PFSK-1 (cell line): ENCODE results near the gene SLC22A3.

Experiments
- FOXP2 ChIP-seq: optimal IDR thresholded peaks from 2 replicates; pipeline ENCODE3; 2011; ENCODE audit warnings: borderline replicate concordance, control low read depth, inconsistent platforms; ENCODE audit not compliant: insufficient read depth; ENCODE audit errors: extremely low read length, extremely low read depth
- POLR2AphosphoS5 ChIP-seq: IDR thresholded peaks from 2 replicates; pipeline ENCODE4 v1.6.1; 2012; ENCODE audit warnings: low read depth, mild to moderate bottlenecking, control low read depth, low read length, moderate library complexity
- REST ChIP-seq, 2 experiments: IDR thresholded peaks; 2 replicates each; pipeline versions ENCODE4 v1.6.1 to v1.8.0; 2011 to 2012; ENCODE audit warnings: low read depth in 2 of 2, low read length in 2 of 2, control low read depth in 1 of 2, inconsistent platforms in 1 of 2, mild to moderate bottlenecking in 1 of 2, moderate library complexity in 1 of 2; ENCODE audit not compliant: insufficient read depth in 1 of 2
- SIN3A ChIP-seq: IDR thresholded peaks from 2 replicates; pipeline ENCODE4 v1.6.1; 2012; ENCODE audit warnings: mild to moderate bottlenecking, low read length, moderate library complexity, borderline replicate concordance; ENCODE audit not compliant: insufficient read depth
- TAF1 ChIP-seq: IDR thresholded peaks from 2 replicates; pipeline ENCODE4 v1.6.1; 2012; ENCODE audit warnings: low read length, control low read depth, borderline replicate concordance; ENCODE audit not compliant: insufficient read depth

GRCh38 chr6:160331204-160331603 lies 17.0 kb upstream of the SLC22A3 start:
- TF ChIP-seq POLR2AphosphoS5, result no peak
- TF ChIP-seq TAF1, result no peak
- no peak for TF ChIP-seq SIN3A
- no peak for TF ChIP-seq REST (IDR thresholded peaks at IDR 0.05; ENCODE audit: insufficient read depth in 1 of 2, low read depth in 2 of 2, low read length in 2 of 2)
- no peak for TF ChIP-seq FOXP2
